Natural killer cell (primary cell): ENCODE data around the gene RAPGEF1. TPM values are rescaled to one million over a fixed set of nuclear protein-coding genes. Genes with fewer than 3 reads are reported as not detected.

Experiments
- ATAC-seq, 3 donors: fragments of 150-1000 bp in 2 of 3; fragments of 200-7000 bp in 1 of 3; cut with Tn5 transposase; 1 replicate in 1 of 3; 2 replicates in 2 of 3; pipeline ENCODE4 v1.10.0; 2021; ENCODE audit warnings: mild to moderate bottlenecking in 2 of 3, moderate library complexity in 2 of 3
- DNase-seq, 2 donors: peaks; one replicate each; pipeline versions ENCODE4 v3.0.0 to v3.0.0-alpha.2; 2013 to 2021; ENCODE audit warnings: mixed read lengths in 1 of 2
- H3K27ac ChIP-seq: one replicate; pipeline ENCODE4 v1.5.1; 2013; ENCODE audit warnings: mild to moderate bottlenecking, low read length
- H3K27me3 ChIP-seq: one replicate; pipeline ENCODE4 v1.6.1; 2013; ENCODE audit warnings: low read length; ENCODE audit not compliant: control insufficient read depth, insufficient read depth
- H3K36me3 ChIP-seq: one replicate; pipeline ENCODE4 v1.6.1; 2013; ENCODE audit warnings: low read length; ENCODE audit not compliant: control insufficient read depth, insufficient read depth
- H3K4me1 ChIP-seq: one replicate; pipeline ENCODE4 v1.6.1; 2013; ENCODE audit warnings: low read length; ENCODE audit not compliant: control insufficient read depth, insufficient read depth
- H3K4me3 ChIP-seq: one replicate; pipeline ENCODE4 v1.5.1; 2013; ENCODE audit warnings: low read length
- H3K9me3 ChIP-seq: one replicate; pipeline ENCODE4 v1.6.1; 2013; ENCODE audit warnings: low read length; ENCODE audit not compliant: control insufficient read depth, insufficient read depth
- H3K27ac Mint-ChIP-seq, 2 donors: one replicate each; pipeline ENCODE4 v1.8.0; 2022; ENCODE audit warnings: mild to moderate bottlenecking in 2 of 2, mixed read lengths in 2 of 2, moderate library complexity in 1 of 2
- H3K27me3 Mint-ChIP-seq, 2 donors: one replicate each; pipeline ENCODE4 v1.8.0; 2022; ENCODE audit warnings: low read depth in 2 of 2, mixed read lengths in 2 of 2
- H3K36me3 Mint-ChIP-seq: one replicate; pipeline ENCODE4 v1.8.0; 2022; ENCODE audit warnings: mixed read lengths
- H3K4me1 Mint-ChIP-seq, 2 donors: one replicate each; pipeline ENCODE4 v1.8.0; 2022; ENCODE audit warnings: mixed read lengths in 2 of 2
- H3K4me3 Mint-ChIP-seq: one replicate; pipeline ENCODE4 v1.8.0; 2022; ENCODE audit warnings: mild to moderate bottlenecking, moderate library complexity, mixed read lengths
- H3K9me3 Mint-ChIP-seq, 2 donors: one replicate each; pipeline ENCODE4 v1.8.0; 2022; ENCODE audit warnings: mixed read lengths in 2 of 2
- WGBS: methylation state at CpG from one replicate; pipeline ENCODE4 v1.1.7; 2013; ENCODE audit warnings: missing lambda C conversion rate; ENCODE audit not compliant: insufficient coverage; 5-methylcytosine and 5-hydroxymethylcytosine counted together
- intact Hi-C: fragments of 100-400 bp; cut with micrococcal nuclease; formaldehyde crosslinking; loops from one replicate; pipeline ENCODE4 v1.14.2; 2022
- total RNA-seq, 4 donors: library from RNA; stranded (reverse); fragments of 120-200 nt in 1 of 4; gene quantifications; one replicate each; pipeline versions ENCODE4 v1.2.3 to v1.2.4, GENCODE V29; 2013 to 2022
- TF ChIP-seq, protein P1 (sequence below): fragments of 200-600 bp; IDR thresholded peaks from one replicate; pipeline ENCODE4 v1.8.0; 2022; ENCODE audit warnings: antibody characterized with exemption

RAPGEF1 gene
- total RNA-seq, 3 donors from 2014 or later (not counting 1 experiment from before 2014, with no cell fraction given) = 210 to 224 (median 222) TPM

DNA sequence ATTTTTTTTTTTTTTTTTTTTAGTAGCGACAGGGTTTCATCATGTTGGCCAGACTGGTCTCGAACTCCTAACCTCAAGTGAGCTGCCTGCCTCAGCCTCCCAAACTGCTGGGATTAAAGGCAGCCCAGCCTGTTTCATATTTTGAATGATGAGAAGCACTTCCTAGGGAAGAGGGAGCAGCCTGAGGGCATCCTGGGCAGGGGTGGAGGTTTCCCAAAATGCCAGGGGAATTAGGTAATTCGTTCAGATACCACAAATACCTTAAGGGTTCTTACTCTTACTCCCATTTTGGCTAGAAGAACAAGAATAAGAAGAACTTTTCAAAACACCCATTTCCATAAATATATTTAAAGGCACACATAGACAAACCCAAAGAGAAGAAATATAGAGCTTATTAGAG, 29.5 kb upstream of the RAPGEF1 start:
- Mint-ChIP-seq H3K36me3 (no peaks in the 10 kb centered on the region), H3K27me3 (peaks cover 28 to 29% of the 10 kb centered on the region in 2 donors), H3K4me3 (no peak overlapping the region), H3K4me1 (no peaks in the 10 kb centered on the region), H3K9me3 (no peaks in the 10 kb centered on the region), H3K27ac (no peak overlapping the region)
- ATAC-seq = no peak
- Histone ChIP-seq H3K4me3 (no peak overlapping the region), H3K36me3 (no peaks in the 10 kb centered on the region), H3K27me3 (no peaks in the 10 kb centered on the region), H3K27ac (no peak overlapping the region), H3K4me1 (no peaks in the 10 kb centered on the region), H3K9me3 (no peaks in the 10 kb centered on the region)
- intact Hi-C loops = no loop called here
- 60% methylated on average over 1 of the region's 3 CpGs for WGBS
- TF ChIP-seq, protein P1, sequence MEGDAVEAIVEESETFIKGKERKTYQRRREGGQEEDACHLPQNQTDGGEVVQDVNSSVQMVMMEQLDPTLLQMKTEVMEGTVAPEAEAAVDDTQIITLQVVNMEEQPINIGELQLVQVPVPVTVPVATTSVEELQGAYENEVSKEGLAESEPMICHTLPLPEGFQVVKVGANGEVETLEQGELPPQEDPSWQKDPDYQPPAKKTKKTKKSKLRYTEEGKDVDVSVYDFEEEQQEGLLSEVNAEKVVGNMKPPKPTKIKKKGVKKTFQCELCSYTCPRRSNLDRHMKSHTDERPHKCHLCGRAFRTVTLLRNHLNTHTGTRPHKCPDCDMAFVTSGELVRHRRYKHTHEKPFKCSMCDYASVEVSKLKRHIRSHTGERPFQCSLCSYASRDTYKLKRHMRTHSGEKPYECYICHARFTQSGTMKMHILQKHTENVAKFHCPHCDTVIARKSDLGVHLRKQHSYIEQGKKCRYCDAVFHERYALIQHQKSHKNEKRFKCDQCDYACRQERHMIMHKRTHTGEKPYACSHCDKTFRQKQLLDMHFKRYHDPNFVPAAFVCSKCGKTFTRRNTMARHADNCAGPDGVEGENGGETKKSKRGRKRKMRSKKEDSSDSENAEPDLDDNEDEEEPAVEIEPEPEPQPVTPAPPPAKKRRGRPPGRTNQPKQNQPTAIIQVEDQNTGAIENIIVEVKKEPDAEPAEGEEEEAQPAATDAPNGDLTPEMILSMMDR = no peak
- no peak for DNase-seq

DNA sequence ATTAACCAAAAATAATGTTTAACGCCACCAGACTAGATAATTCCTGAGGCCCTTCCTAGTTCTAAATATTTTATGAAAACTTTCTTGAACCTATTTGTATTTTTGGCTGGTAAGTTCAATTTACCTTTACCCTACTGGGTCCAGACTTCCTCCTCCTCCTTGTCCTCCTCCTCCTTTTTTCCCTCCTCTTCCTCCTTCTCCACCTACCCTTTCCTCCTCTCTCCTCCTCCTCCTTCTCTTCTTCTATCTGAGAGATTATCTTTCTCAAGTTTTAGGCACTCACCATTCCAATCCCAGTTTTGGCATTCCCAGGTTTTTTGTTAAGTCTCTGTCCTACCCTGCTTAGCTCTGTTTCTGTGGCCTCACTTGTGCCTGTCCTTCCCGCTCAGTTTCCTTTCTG, 24.7 kb upstream of the RAPGEF1 start:
- Histone ChIP-seq H3K4me3 (no peak overlapping the region), H3K9me3 (no peaks in the 10 kb centered on the region), H3K27ac (no peak overlapping the region), H3K4me1 (peaks cover 7% of the 10 kb centered on the region), H3K27me3 (no peaks in the 10 kb centered on the region), H3K36me3 (no peaks in the 10 kb centered on the region)
- peaks cover 17% of the 10 kb centered on the region in 2 donors for H3K27me3 Mint-ChIP-seq
- TF ChIP-seq, protein P1 = no peak
- no peaks in the 10 kb centered on the region for H3K9me3 Mint-ChIP-seq
- H3K27ac Mint-ChIP-seq = no peak overlapping the region
- no peak for DNase-seq
- WGBS = 97% methylated on average over 2 of the region's 2 CpGs
- H3K4me1 Mint-ChIP-seq = peaks cover 0 to 6% of the 10 kb centered on the region in 2 donors
- H3K36me3 Mint-ChIP-seq = no peaks in the 10 kb centered on the region
- H3K4me3 Mint-ChIP-seq = no peak overlapping the region
- ATAC-seq = no peak
- intact Hi-C loops = no loop called here

DNA sequence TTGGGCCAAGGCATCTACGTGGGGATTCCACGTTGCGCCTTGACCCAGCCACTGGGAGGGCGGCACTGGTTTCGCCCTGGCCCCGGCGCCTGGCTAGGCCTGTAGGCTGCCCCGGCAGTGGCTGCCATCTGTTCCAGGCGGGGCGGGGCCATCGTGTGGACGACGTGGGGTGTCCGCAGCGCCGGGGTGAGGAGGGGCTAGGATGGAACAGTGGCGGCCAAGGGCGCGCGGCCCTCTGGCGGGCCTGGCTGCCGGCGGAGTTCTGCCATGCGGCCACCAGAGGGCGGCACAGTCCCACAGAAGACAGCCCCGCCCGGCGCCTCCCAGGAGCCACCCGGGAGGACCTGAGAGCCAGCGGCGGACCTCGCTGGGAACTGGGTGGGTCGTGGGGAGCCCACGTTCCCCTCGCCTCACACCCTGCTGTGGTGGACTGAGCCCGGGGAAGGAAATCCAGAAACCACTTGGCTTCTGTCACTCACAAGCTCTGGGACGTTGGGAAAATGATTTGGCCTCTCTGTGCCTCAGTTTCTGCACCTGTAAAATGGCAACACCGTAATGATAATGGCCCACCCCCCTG, 22.6 kb upstream of the RAPGEF1 start:
- peaks cover 0 to 6% of the 10 kb centered on the region in 2 donors for H3K4me1 Mint-ChIP-seq
- no peak overlapping the region for H3K4me3 ChIP-seq
- peak; percentile 77 to 88 for DNase-seq

More for the DNA sequence above, 22.6 kb upstream of the RAPGEF1 start:
- H3K9me3 ChIP-seq = no peaks in the 10 kb centered on the region
- intact Hi-C loops = loop anchor here (1.0 kb wide), 3 partner anchors 474 to 506 kb away; no protein-coding TSS in a partner anchor
- no peak overlapping the region for H3K27ac ChIP-seq
- Mint-ChIP-seq H3K27me3 (peaks cover 14 to 26% of the 10 kb centered on the region in 2 donors), H3K4me3 (no peak overlapping the region), H3K9me3 (no peaks in the 10 kb centered on the region), H3K36me3 (no peaks in the 10 kb centered on the region), H3K27ac (no peak overlapping the region)
- peak; percentile 89 to 99 (median 99) for ATAC-seq
- TF ChIP-seq, protein P1 = peak; percentile 98
- peaks cover 7% of the 10 kb centered on the region for H3K4me1 ChIP-seq
- WGBS = 13% methylated on average over 38 of the region's 38 CpGs
- H3K36me3 ChIP-seq = no peaks in the 10 kb centered on the region
- H3K27me3 ChIP-seq = no peaks in the 10 kb centered on the region
